ENCODE measurements around the gene PTPRM.

- TF ChIP-seq POLR2AphosphoS5 (IDR thresholded peaks at IDR 0.05; ENCODE audit: low read depth, low read length) (no peak), POLR2A (IDR thresholded peaks at IDR 0.05; ENCODE audit: low read depth, low read length) (no peak), POU2F2 (IDR thresholded peaks at IDR 0.05; ENCODE audit: low read depth, low read length) (no peak), TAF1 (IDR thresholded peaks at IDR 0.05; ENCODE audit: low read depth, low read length) (no peak), SPI1 (IDR thresholded peaks at IDR 0.05; ENCODE audit: low read depth, low read length) (no peak), PAX5 (IDR thresholded peaks at IDR 0.05; ENCODE audit: insufficient read depth, low read length, severe bottlenecking) (no peak)
These were observed 819.7 kb downstream of the PTPRM start for GRCh38 chr18:8386669-8387380.

All from GM12891 (cell line).